PC-9 (cell line): ENCODE measurements around the gene UTP25.

Experiments used
- CTCF ChIP-seq: fragments of 200-600 bp; sonication (generic); conservative IDR thresholded peaks from 2 replicates; pipeline ENCODE4 v1.6.1; 2017; ENCODE audit warnings: mixed run types, antibody characterized with exemption, mild to moderate bottlenecking, moderate library complexity
- EZH2 ChIP-seq: fragments of 200-600 bp; sonication (generic); IDR thresholded peaks from 2 replicates; pipeline ENCODE4 v1.8.0; 2017; ENCODE audit warnings: antibody characterized with exemption, low read depth

GRCh38 chr1:209858561-209859103, 30.9 kb downstream of the UTP25 start:
- TF ChIP-seq CTCF, result no peak
- no peak for TF ChIP-seq EZH2
